WTC11 (cell line): ENCODE results near the gene KRTCAP3.

ENCODE experiments used
- TF ChIP-seq, protein P1 (sequence below): sonication (generic); formaldehyde crosslinking; IDR thresholded peaks from 2 replicates; pipeline ENCODE4 v1.8.0; 2023; ENCODE audit warnings: missing genetic modification reagents, mild to moderate bottlenecking, borderline replicate concordance
- TF ChIP-seq, protein P2 (sequence below): fragments of 200-600 bp; IDR thresholded peaks from 2 replicates; pipeline ENCODE4 v1.8.0; 2022; ENCODE audit warnings: antibody characterized with exemption

DNA sequence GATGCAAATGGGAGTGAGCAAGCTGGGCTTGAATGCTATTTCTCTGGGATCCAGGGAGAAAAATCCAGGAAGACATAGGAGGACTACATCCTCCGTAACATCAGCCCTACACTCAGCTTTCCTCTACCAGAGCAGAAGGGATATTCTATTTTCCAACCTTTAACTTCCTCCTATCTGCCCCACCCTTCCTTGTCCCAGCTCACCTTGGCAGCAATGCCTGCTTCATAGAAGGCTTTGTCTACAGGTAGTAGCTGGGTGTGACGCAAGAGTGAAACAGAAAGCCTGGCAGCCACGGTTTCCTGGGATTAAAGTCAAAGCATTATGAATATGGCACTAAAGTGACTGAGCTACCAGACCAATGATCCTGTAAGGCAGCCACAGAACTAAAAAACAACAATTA lies 3.9 kb downstream of the KRTCAP3 start:
- TF ChIP-seq, protein P1, sequence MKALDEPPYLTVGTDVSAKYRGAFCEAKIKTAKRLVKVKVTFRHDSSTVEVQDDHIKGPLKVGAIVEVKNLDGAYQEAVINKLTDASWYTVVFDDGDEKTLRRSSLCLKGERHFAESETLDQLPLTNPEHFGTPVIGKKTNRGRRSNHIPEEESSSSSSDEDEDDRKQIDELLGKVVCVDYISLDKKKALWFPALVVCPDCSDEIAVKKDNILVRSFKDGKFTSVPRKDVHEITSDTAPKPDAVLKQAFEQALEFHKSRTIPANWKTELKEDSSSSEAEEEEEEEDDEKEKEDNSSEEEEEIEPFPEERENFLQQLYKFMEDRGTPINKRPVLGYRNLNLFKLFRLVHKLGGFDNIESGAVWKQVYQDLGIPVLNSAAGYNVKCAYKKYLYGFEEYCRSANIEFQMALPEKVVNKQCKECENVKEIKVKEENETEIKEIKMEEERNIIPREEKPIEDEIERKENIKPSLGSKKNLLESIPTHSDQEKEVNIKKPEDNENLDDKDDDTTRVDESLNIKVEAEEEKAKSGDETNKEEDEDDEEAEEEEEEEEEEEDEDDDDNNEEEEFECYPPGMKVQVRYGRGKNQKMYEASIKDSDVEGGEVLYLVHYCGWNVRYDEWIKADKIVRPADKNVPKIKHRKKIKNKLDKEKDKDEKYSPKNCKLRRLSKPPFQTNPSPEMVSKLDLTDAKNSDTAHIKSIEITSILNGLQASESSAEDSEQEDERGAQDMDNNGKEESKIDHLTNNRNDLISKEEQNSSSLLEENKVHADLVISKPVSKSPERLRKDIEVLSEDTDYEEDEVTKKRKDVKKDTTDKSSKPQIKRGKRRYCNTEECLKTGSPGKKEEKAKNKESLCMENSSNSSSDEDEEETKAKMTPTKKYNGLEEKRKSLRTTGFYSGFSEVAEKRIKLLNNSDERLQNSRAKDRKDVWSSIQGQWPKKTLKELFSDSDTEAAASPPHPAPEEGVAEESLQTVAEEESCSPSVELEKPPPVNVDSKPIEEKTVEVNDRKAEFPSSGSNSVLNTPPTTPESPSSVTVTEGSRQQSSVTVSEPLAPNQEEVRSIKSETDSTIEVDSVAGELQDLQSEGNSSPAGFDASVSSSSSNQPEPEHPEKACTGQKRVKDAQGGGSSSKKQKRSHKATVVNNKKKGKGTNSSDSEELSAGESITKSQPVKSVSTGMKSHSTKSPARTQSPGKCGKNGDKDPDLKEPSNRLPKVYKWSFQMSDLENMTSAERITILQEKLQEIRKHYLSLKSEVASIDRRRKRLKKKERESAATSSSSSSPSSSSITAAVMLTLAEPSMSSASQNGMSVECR (CRISPR knock-in tag), result no peak
- TF ChIP-seq, protein P2, sequence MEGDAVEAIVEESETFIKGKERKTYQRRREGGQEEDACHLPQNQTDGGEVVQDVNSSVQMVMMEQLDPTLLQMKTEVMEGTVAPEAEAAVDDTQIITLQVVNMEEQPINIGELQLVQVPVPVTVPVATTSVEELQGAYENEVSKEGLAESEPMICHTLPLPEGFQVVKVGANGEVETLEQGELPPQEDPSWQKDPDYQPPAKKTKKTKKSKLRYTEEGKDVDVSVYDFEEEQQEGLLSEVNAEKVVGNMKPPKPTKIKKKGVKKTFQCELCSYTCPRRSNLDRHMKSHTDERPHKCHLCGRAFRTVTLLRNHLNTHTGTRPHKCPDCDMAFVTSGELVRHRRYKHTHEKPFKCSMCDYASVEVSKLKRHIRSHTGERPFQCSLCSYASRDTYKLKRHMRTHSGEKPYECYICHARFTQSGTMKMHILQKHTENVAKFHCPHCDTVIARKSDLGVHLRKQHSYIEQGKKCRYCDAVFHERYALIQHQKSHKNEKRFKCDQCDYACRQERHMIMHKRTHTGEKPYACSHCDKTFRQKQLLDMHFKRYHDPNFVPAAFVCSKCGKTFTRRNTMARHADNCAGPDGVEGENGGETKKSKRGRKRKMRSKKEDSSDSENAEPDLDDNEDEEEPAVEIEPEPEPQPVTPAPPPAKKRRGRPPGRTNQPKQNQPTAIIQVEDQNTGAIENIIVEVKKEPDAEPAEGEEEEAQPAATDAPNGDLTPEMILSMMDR, result no peak
